Measurements from ENCODE around the gene GDF10.

The GDF10 gene

DNA sequence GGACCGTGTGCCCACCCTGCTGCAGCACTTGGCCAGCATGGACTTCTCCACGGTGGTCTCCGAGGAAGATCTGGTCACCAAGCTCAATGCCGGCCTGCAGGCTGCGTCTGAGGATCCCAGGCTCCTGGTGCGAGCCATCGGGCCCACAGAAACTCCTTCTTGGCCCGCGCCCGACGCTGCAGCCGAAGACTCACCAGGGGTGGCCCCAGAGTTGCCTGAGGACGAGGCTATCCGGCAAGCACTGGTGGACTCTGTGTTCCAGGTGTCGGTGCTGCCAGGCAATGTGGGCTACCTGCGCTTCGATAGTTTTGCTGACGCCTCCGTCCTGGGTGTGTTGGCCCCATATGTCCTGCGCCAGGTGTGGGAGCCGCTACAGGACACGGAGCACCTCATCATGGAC is 49.5 kb downstream of the GDF10 start:
- H3K23ac ChIP-seq (ENCODE audit: low read length in 2 of 2): no peak overlapping the region
- H3K27me3 ChIP-seq (ENCODE audit: control insufficient read depth in 1 of 2, insufficient read depth in 1 of 2, low read length in 2 of 2): peaks cover 18 to 21% of the 10 kb centered on the region in 2 experiments
- H3K4me2 ChIP-seq (ENCODE audit: low read length, poor library complexity, severe bottlenecking): no peak overlapping the region
- H3K4ac ChIP-seq (ENCODE audit: low read depth in 1 of 2, low read length in 2 of 2): no peak overlapping the region
- no peak overlapping the region for H3K9ac ChIP-seq (ENCODE audit: low read length)
- WGBS: 95% methylated on average over 22 of the region's 22 CpGs
- H3K18ac ChIP-seq (ENCODE audit: low read depth in 1 of 2, low read length in 2 of 2): no peak overlapping the region
- H2BK5ac ChIP-seq (ENCODE audit: low read depth, low read length, poor library complexity, severe bottlenecking): no peak overlapping the region
- no peak overlapping the region for H2AFZ ChIP-seq (ENCODE audit: low read depth, low read length)
- H3K9me3 ChIP-seq (ENCODE audit: control insufficient read depth, low read length): no peaks in the 10 kb centered on the region
- no peak overlapping the region for H2AK5ac ChIP-seq (ENCODE audit: low read length, severe bottlenecking)
- no peak overlapping the region for H4K8ac ChIP-seq (ENCODE audit: low read length)
- H2BK12ac ChIP-seq (ENCODE audit: low read length in 2 of 2): no peak overlapping the region
- no peaks in the 10 kb centered on the region for H3K36me3 ChIP-seq (ENCODE audit: control insufficient read depth in 1 of 2, insufficient read depth in 2 of 2, low read depth in 1 of 2, low read length in 2 of 2)
- no peak overlapping the region for H3K4me3 ChIP-seq (ENCODE audit: insufficient read depth in 1 of 2, low read depth in 1 of 2, low read length in 2 of 2)
- no peaks in the 10 kb centered on the region for H3K79me1 ChIP-seq (replicated peaks; ENCODE audit: low read length, poor library complexity, severe bottlenecking)
- no peak overlapping the region for H3K27ac ChIP-seq (ENCODE audit: low read length, poor library complexity, severe bottlenecking)
- H2BK120ac ChIP-seq (ENCODE audit: low read depth, low read length): no peak overlapping the region
- H2BK15ac ChIP-seq (ENCODE audit: low read depth, poor library complexity, severe bottlenecking): no peak overlapping the region
- no peaks in the 10 kb centered on the region for H3K4me1 ChIP-seq (ENCODE audit: control insufficient read depth, insufficient read depth, low read depth, low read length)
- H3K14ac ChIP-seq (ENCODE audit: low read length in 2 of 2): peak overlapping the region in 1 of 2 experiments; percentile 26
- DNase-seq: no peak
- no peak overlapping the region for H4K91ac ChIP-seq (ENCODE audit: low read length)

DNA sequence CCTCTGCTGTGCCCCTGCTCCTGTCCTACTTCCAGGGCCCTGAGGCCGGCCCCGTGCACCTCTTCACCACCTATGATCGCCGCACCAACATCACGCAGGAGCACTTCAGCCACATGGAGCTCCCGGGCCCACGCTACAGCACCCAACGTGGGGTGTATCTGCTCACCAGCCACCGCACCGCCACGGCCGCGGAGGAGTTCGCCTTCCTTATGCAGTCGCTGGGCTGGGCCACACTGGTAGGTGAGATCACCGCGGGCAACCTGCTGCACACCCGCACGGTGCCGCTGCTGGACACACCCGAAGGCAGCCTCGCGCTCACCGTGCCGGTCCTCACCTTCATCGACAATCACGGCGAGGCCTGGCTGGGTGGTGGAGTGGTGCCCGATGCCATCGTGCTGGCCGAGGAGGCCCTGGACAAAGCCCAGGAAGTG is 50.0 kb downstream of the GDF10 start:
- peak overlapping the region in 1 of 2 experiments; percentile 26 for H3K14ac ChIP-seq (ENCODE audit: low read length in 2 of 2)
- no peak overlapping the region for H3K27ac ChIP-seq (ENCODE audit: low read length, poor library complexity, severe bottlenecking)
- H2BK120ac ChIP-seq (ENCODE audit: low read depth, low read length): no peak overlapping the region
- H3K9me3 ChIP-seq (ENCODE audit: control insufficient read depth, low read length): no peaks in the 10 kb centered on the region
- H4K8ac ChIP-seq (ENCODE audit: low read length): no peak overlapping the region
- H2AK5ac ChIP-seq (ENCODE audit: low read length, severe bottlenecking): no peak overlapping the region
- no peak overlapping the region for H2AFZ ChIP-seq (ENCODE audit: low read depth, low read length)
- no peak overlapping the region for H4K91ac ChIP-seq (ENCODE audit: low read length)
- no peak overlapping the region for H3K4me3 ChIP-seq (ENCODE audit: insufficient read depth in 1 of 2, low read depth in 1 of 2, low read length in 2 of 2)
- H3K79me1 ChIP-seq (replicated peaks; ENCODE audit: low read length, poor library complexity, severe bottlenecking): no peaks in the 10 kb centered on the region
- no peak overlapping the region for H3K4ac ChIP-seq (ENCODE audit: low read depth in 1 of 2, low read length in 2 of 2)
- 93% methylated on average over 31 of the region's 31 CpGs for WGBS
- no peak overlapping the region for H2BK12ac ChIP-seq (ENCODE audit: low read length in 2 of 2)
- no peaks in the 10 kb centered on the region for H3K4me1 ChIP-seq (ENCODE audit: control insufficient read depth, insufficient read depth, low read depth, low read length)
- no peak overlapping the region for H3K9ac ChIP-seq (ENCODE audit: low read length)
- H3K18ac ChIP-seq (ENCODE audit: low read depth in 1 of 2, low read length in 2 of 2): no peak overlapping the region
- H3K4me2 ChIP-seq (ENCODE audit: low read length, poor library complexity, severe bottlenecking): no peak overlapping the region
- H3K23ac ChIP-seq (ENCODE audit: low read length in 2 of 2): no peak overlapping the region
- H3K36me3 ChIP-seq (ENCODE audit: control insufficient read depth in 1 of 2, insufficient read depth in 2 of 2, low read depth in 1 of 2, low read length in 2 of 2): no peaks in the 10 kb centered on the region
- peaks cover 18 to 19% of the 10 kb centered on the region in 2 experiments for H3K27me3 ChIP-seq (ENCODE audit: control insufficient read depth in 1 of 2, insufficient read depth in 1 of 2, low read length in 2 of 2)
- H2BK15ac ChIP-seq (ENCODE audit: low read depth, poor library complexity, severe bottlenecking): no peak overlapping the region
- DNase-seq: no peak
- no peak overlapping the region for H2BK5ac ChIP-seq (ENCODE audit: low read depth, low read length, poor library complexity, severe bottlenecking)

- H4K8ac ChIP-seq (ENCODE audit: low read length): no peak overlapping the region
- H2BK12ac ChIP-seq (ENCODE audit: low read length in 2 of 2): no peak overlapping the region
- H3K4me2 ChIP-seq (ENCODE audit: low read length, poor library complexity, severe bottlenecking): no peak overlapping the region
- no peak overlapping the region for H2BK15ac ChIP-seq (ENCODE audit: low read depth, poor library complexity, severe bottlenecking)
- no peak overlapping the region for H3K4me3 ChIP-seq (ENCODE audit: insufficient read depth in 1 of 2, low read depth in 1 of 2, low read length in 2 of 2)
- no peak overlapping the region for H2BK5ac ChIP-seq (ENCODE audit: low read depth, low read length, poor library complexity, severe bottlenecking)
- H3K27ac ChIP-seq (ENCODE audit: low read length, poor library complexity, severe bottlenecking): no peak overlapping the region
- no peaks in the 10 kb centered on the region for H3K4me1 ChIP-seq (ENCODE audit: control insufficient read depth, insufficient read depth, low read depth, low read length)
- H3K9ac ChIP-seq (ENCODE audit: low read length): no peak overlapping the region
- H3K36me3 ChIP-seq (ENCODE audit: control insufficient read depth in 1 of 2, insufficient read depth in 2 of 2, low read depth in 1 of 2, low read length in 2 of 2): no peaks in the 10 kb centered on the region
- no peaks in the 10 kb centered on the region for H3K9me3 ChIP-seq (ENCODE audit: control insufficient read depth, low read length)
- H3K79me1 ChIP-seq (replicated peaks; ENCODE audit: low read length, poor library complexity, severe bottlenecking): no peaks in the 10 kb centered on the region
- peaks cover 15 to 17% of the 10 kb centered on the region in 2 experiments for H3K27me3 ChIP-seq (ENCODE audit: control insufficient read depth in 1 of 2, insufficient read depth in 1 of 2, low read length in 2 of 2)
- no peak overlapping the region for H3K23ac ChIP-seq (ENCODE audit: low read length in 2 of 2)
- no peak overlapping the region for H3K4ac ChIP-seq (ENCODE audit: low read depth in 1 of 2, low read length in 2 of 2)
- H3K14ac ChIP-seq (ENCODE audit: low read length in 2 of 2): no peak overlapping the region
- H3K18ac ChIP-seq (ENCODE audit: low read depth in 1 of 2, low read length in 2 of 2): no peak overlapping the region
- WGBS: 92% methylated on average over 39 of the region's 39 CpGs
- no peak overlapping the region for H2AFZ ChIP-seq (ENCODE audit: low read depth, low read length)
- DNase-seq: no peak
- no peak overlapping the region for H2BK120ac ChIP-seq (ENCODE audit: low read depth, low read length)
- H4K91ac ChIP-seq (ENCODE audit: low read length): no peak overlapping the region
- H2AK5ac ChIP-seq (ENCODE audit: low read length, severe bottlenecking): no peak overlapping the region
Measured at GRCh38 chr10:47350671-47351640, 51.0 kb downstream of the GDF10 start.

GRCh38 chr10:47351899-47352815 is 52.2 kb downstream of the GDF10 start:
- Histone ChIP-seq H3K23ac (ENCODE audit: low read length in 2 of 2) (no peak overlapping the region), H3K9me3 (ENCODE audit: control insufficient read depth, low read length) (no peaks in the 10 kb centered on the region), H2BK15ac (ENCODE audit: low read depth, poor library complexity, severe bottlenecking) (no peak overlapping the region), H3K4me2 (ENCODE audit: low read length, poor library complexity, severe bottlenecking) (no peak overlapping the region), H3K27me3 (ENCODE audit: control insufficient read depth in 1 of 2, insufficient read depth in 1 of 2, low read length in 2 of 2) (peaks cover 12 to 15% of the 10 kb centered on the region in 2 experiments), H3K4me3 (ENCODE audit: insufficient read depth in 1 of 2, low read depth in 1 of 2, low read length in 2 of 2) (no peak overlapping the region), H4K8ac (ENCODE audit: low read length) (no peak overlapping the region), H3K27ac (ENCODE audit: low read length, poor library complexity, severe bottlenecking) (no peak overlapping the region), H3K9ac (ENCODE audit: low read length) (no peak overlapping the region), H2BK12ac (ENCODE audit: low read length in 2 of 2) (no peak overlapping the region), H3K18ac (ENCODE audit: low read depth in 1 of 2, low read length in 2 of 2) (no peak overlapping the region), H3K4ac (ENCODE audit: low read depth in 1 of 2, low read length in 2 of 2) (no peak overlapping the region), H2AFZ (ENCODE audit: low read depth, low read length) (no peak overlapping the region), H3K79me1 (replicated peaks; ENCODE audit: low read length, poor library complexity, severe bottlenecking) (no peaks in the 10 kb centered on the region), H3K4me1 (ENCODE audit: control insufficient read depth, insufficient read depth, low read depth, low read length) (no peaks in the 10 kb centered on the region), H2AK5ac (ENCODE audit: low read length, severe bottlenecking) (no peak overlapping the region), H2BK5ac (ENCODE audit: low read depth, low read length, poor library complexity, severe bottlenecking) (no peak overlapping the region), H3K14ac (ENCODE audit: low read length in 2 of 2) (peak overlapping the region in 1 of 2 experiments; percentile 37), H3K36me3 (ENCODE audit: control insufficient read depth in 1 of 2, insufficient read depth in 2 of 2, low read depth in 1 of 2, low read length in 2 of 2) (no peaks in the 10 kb centered on the region), H2BK120ac (ENCODE audit: low read depth, low read length) (no peak overlapping the region), H4K91ac (ENCODE audit: low read length) (no peak overlapping the region)
- 75% methylated on average over 10 of the region's 14 CpGs for WGBS
- no peak for DNase-seq

All from mesenchymal stem cell (in vitro differentiated cells and primary cell).